ENCODE results near the gene ROR1.

GRCh38 chr1:63877021-63877767, 103.4 kb downstream of the ROR1 start:
- TF ChIP-seq CTCF (CRISPR knock-in tag; IDR thresholded peaks at IDR 0.05) (no peak), ZNF326 (CRISPR knock-in tag; IDR thresholded peaks at IDR 0.05; ENCODE audit: borderline replicate concordance) (no peak), NR2F2 (IDR thresholded peaks at IDR 0.05; ENCODE audit: borderline replicate concordance, low read depth) (no peak)

Measured in HepG2 (cell line).